ENCODE results near the gene MRC2.
"Not testable (repeated sequence)": the region's sequence is repeated elsewhere in the genome, so short reads cannot be mapped to it uniquely, and the experiment has no call there.

Gene MRC2

DNA sequence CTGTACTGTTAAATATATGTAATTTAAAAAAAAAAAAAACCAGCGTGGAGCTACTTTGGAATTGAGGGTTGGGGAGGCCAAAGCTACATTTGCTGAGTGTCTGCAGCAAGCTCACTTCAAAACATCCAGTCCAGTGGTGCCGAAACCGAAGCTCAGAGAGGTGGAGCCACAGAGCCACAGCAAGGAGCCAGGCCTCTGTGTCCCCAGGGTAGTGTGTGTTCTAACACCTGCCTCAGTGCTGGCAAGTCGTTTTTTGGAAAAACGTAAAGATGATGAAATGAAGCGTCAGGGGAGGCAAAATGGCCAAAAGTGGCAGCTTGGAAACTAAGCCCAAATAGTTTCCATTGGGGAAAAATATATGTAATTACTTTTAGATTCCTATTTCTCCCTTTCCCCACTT is 36.1 kb upstream of the MRC2 start:
- no peak overlapping the region for H3K9ac ChIP-seq (ENCODE audit: low read length)
- H3F3A ChIP-seq (ENCODE audit: insufficient read depth, low read length): no peaks in the 10 kb centered on the region
- no peaks in the 10 kb centered on the region for H3K9me3 ChIP-seq (replicated peaks; ENCODE audit: insufficient read depth, low read length)
- no peak overlapping the region for H2AFZ ChIP-seq (ENCODE audit: low read length)
- H3K4me1 ChIP-seq (ENCODE audit: low read length): no peaks in the 10 kb centered on the region
- no peak for DNase-seq
- H3K27ac ChIP-seq (ENCODE audit: low read length): no peak overlapping the region
- H4K20me1 ChIP-seq (ENCODE audit: insufficient read depth, low read length): no peaks in the 10 kb centered on the region
- H3K4me3 ChIP-seq (ENCODE audit: low read length): no peak overlapping the region
- H3K79me2 ChIP-seq (ENCODE audit: low read length): no peaks in the 10 kb centered on the region
- no peaks in the 10 kb centered on the region for H3K27me3 ChIP-seq (replicated peaks; ENCODE audit: insufficient read depth, low read length)
- H3K4me2 ChIP-seq (ENCODE audit: low read depth, low read length): no peak overlapping the region
- H3K36me3 ChIP-seq (replicated peaks; ENCODE audit: insufficient read depth, low read length): peaks cover 8% of the 10 kb centered on the region; the same call in 1 of the 2 replicates
- TF ChIP-seq EZH2phosphoT487 (IDR thresholded peaks at IDR 0.05; ENCODE audit: low read length) (no peak), CTCF (IDR thresholded peaks at IDR 0.05; ENCODE audit: low read length) (no peak), EZH2 (optimal IDR thresholded peaks at IDR 0.05; ENCODE audit: low read depth, low read length) (no peak)
- no peaks in the 10 kb centered on the region for H3K9me2 ChIP-seq (replicated peaks; ENCODE audit: insufficient read depth, low read length)

GRCh38 chr17:62591822-62592221 is 35.6 kb upstream of the MRC2 start:
- H3K4me3 ChIP-seq (ENCODE audit: low read length); DNase-seq; H3K9ac ChIP-seq (ENCODE audit: low read length); H3K9me3 ChIP-seq (replicated peaks; ENCODE audit: insufficient read depth, low read length); H4K20me1 ChIP-seq (ENCODE audit: insufficient read depth, low read length); H3K9me2 ChIP-seq (replicated peaks; ENCODE audit: insufficient read depth, low read length); H3K36me3 ChIP-seq (replicated peaks; ENCODE audit: insufficient read depth, low read length); H3K4me1 ChIP-seq (ENCODE audit: low read length); H3K79me2 ChIP-seq (ENCODE audit: low read length); H3K27me3 ChIP-seq (replicated peaks; ENCODE audit: insufficient read depth, low read length); H3K4me2 ChIP-seq (ENCODE audit: low read depth, low read length); H2AFZ ChIP-seq (ENCODE audit: low read length); H3F3A ChIP-seq (ENCODE audit: insufficient read depth, low read length); H3K27ac ChIP-seq (ENCODE audit: low read length): not testable (repeated sequence)

GRCh38 chr17:62592341-62593099 is 35.0 kb upstream of the MRC2 start:
- no peaks in the 10 kb centered on the region for H3K79me2 ChIP-seq (ENCODE audit: low read length)
- no peaks in the 10 kb centered on the region for H3F3A ChIP-seq (ENCODE audit: insufficient read depth, low read length)
- DNase-seq: no peak
- no peak overlapping the region for H3K4me3 ChIP-seq (ENCODE audit: low read length)
- no peaks in the 10 kb centered on the region for H3K4me1 ChIP-seq (ENCODE audit: low read length)
- H3K27ac ChIP-seq (ENCODE audit: low read length): no peak overlapping the region
- H4K20me1 ChIP-seq (ENCODE audit: insufficient read depth, low read length): no peaks in the 10 kb centered on the region
- TF ChIP-seq CTCF (IDR thresholded peaks at IDR 0.05; ENCODE audit: low read length): no peak
- no peak for TF ChIP-seq EZH2 (optimal IDR thresholded peaks at IDR 0.05; ENCODE audit: low read depth, low read length)
- TF ChIP-seq EZH2phosphoT487 (IDR thresholded peaks at IDR 0.05; ENCODE audit: low read length): no peak
- H3K4me2 ChIP-seq (ENCODE audit: low read depth, low read length): no peak overlapping the region
- no peaks in the 10 kb centered on the region for H3K27me3 ChIP-seq (replicated peaks; ENCODE audit: insufficient read depth, low read length)
- no peak overlapping the region for H3K9ac ChIP-seq (ENCODE audit: low read length)
- peaks cover 6% of the 10 kb centered on the region; the same call in 1 of the 2 replicates for H3K36me3 ChIP-seq (replicated peaks; ENCODE audit: insufficient read depth, low read length)
- H2AFZ ChIP-seq (ENCODE audit: low read length): no peak overlapping the region
- H3K9me2 ChIP-seq (replicated peaks; ENCODE audit: insufficient read depth, low read length): no peaks in the 10 kb centered on the region
- no peaks in the 10 kb centered on the region for H3K9me3 ChIP-seq (replicated peaks; ENCODE audit: insufficient read depth, low read length)

GRCh38 chr17:62595484-62595883 is 32.0 kb upstream of the MRC2 start:
- Histone ChIP-seq H3K4me3 (ENCODE audit: low read length) (no peak overlapping the region), H3F3A (ENCODE audit: insufficient read depth, low read length) (no peaks in the 10 kb centered on the region), H3K36me3 (replicated peaks; ENCODE audit: insufficient read depth, low read length) (peaks cover 5% of the 10 kb centered on the region; the same call in 1 of the 2 replicates), H2AFZ (ENCODE audit: low read length) (no peak overlapping the region), H3K4me1 (ENCODE audit: low read length) (no peaks in the 10 kb centered on the region), H3K27me3 (replicated peaks; ENCODE audit: insufficient read depth, low read length) (no peaks in the 10 kb centered on the region), H3K9me2 (replicated peaks; ENCODE audit: insufficient read depth, low read length) (no peaks in the 10 kb centered on the region), H3K79me2 (ENCODE audit: low read length) (no peaks in the 10 kb centered on the region), H4K20me1 (ENCODE audit: insufficient read depth, low read length) (no peaks in the 10 kb centered on the region), H3K4me2 (ENCODE audit: low read depth, low read length) (no peak overlapping the region), H3K9me3 (replicated peaks; ENCODE audit: insufficient read depth, low read length) (no peaks in the 10 kb centered on the region), H3K27ac (ENCODE audit: low read length) (no peak overlapping the region), H3K9ac (ENCODE audit: low read length) (no peak overlapping the region)
- no peak for TF ChIP-seq EZH2 (optimal IDR thresholded peaks at IDR 0.05; ENCODE audit: low read depth, low read length)
- TF ChIP-seq EZH2phosphoT487 (IDR thresholded peaks at IDR 0.05; ENCODE audit: low read length): no peak
- no peak for TF ChIP-seq CTCF (IDR thresholded peaks at IDR 0.05; ENCODE audit: low read length)
- DNase-seq: no peak

Data from MM.1S (cell line).